OCI-LY7 (cell line): Measurements from ENCODE around the gene SRRM5.

Experiments used
- EZH2phosphoT487 ChIP-seq: fragments of 200-600 bp; sonication (generic); IDR thresholded peaks from 2 replicates; pipeline ENCODE4 v1.6.1; 2018; ENCODE audit warnings: low read depth, borderline replicate concordance, mild to moderate bottlenecking, mixed run types, antibody characterized with exemption, low read length, moderate library complexity, mixed read lengths
- TF ChIP-seq, protein P1 (sequence below): fragments of 200-600 bp; sonication (generic); conservative IDR thresholded peaks from 2 replicates; pipeline ENCODE4 v1.5.1; 2014; ENCODE audit warnings: mild to moderate bottlenecking, antibody characterized with exemption, low read length, moderate library complexity, mixed read lengths

DNA sequence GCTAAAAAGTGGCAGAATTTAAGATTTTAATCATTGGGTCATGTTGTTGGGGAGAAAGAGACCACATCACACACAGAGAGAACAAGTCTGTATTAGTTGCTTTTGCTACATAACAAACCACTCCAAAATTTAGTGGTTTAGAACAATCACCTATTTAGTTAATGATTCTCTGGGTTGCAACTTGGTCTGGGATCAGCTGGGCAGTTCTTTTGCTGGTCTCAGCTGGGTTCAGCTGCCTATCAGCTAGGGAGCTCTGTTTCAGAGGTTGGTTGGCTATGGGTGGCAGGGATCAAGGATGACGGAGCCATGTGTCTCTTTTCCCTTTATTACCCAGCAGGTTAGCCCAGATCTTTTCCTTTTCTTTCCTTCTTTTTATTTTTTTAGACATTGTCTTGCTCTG lies 27.4 kb upstream of the SRRM5 start:
- TF ChIP-seq, protein P1, sequence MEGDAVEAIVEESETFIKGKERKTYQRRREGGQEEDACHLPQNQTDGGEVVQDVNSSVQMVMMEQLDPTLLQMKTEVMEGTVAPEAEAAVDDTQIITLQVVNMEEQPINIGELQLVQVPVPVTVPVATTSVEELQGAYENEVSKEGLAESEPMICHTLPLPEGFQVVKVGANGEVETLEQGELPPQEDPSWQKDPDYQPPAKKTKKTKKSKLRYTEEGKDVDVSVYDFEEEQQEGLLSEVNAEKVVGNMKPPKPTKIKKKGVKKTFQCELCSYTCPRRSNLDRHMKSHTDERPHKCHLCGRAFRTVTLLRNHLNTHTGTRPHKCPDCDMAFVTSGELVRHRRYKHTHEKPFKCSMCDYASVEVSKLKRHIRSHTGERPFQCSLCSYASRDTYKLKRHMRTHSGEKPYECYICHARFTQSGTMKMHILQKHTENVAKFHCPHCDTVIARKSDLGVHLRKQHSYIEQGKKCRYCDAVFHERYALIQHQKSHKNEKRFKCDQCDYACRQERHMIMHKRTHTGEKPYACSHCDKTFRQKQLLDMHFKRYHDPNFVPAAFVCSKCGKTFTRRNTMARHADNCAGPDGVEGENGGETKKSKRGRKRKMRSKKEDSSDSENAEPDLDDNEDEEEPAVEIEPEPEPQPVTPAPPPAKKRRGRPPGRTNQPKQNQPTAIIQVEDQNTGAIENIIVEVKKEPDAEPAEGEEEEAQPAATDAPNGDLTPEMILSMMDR: no peak
- no peak for TF ChIP-seq EZH2phosphoT487
